Cardiac muscle cell (in vitro differentiated cells and primary cell): ENCODE measurements around the gene CFC1B. TPM values are rescaled to one million over a fixed set of nuclear protein-coding genes. Genes with fewer than 3 reads are reported as not detected.
"Not testable (repeated sequence)": the region's sequence is repeated elsewhere in the genome, so short reads cannot be mapped to it uniquely, and the experiment has no call there.

Experiments
- DNase-seq, 2 donors: peaks; one replicate each; pipeline versions ENCODE4 v3.0.0 to v3.0.0-alpha.2; 2010 to 2017; ENCODE audit warnings: low read depth in 1 of 2, low spot score in 1 of 2
- H3K27ac ChIP-seq: fragments of 200-600 bp; sonication (generic); 2 replicates; pipeline ENCODE4 v1.5.1; 2016
- H3K27me3 ChIP-seq: fragments of 200-600 bp; sonication (generic); 2 replicates; pipeline ENCODE4 v1.6.0; 2016; ENCODE audit warnings: control low read depth
- H3K36me3 ChIP-seq: fragments of 200-600 bp; sonication (generic); 2 replicates; pipeline ENCODE4 v1.5.1; 2016; ENCODE audit warnings: control low read depth
- H3K4me1 ChIP-seq: fragments of 200-600 bp; sonication (generic); 2 replicates; pipeline ENCODE4 v1.8.1; 2017; ENCODE audit warnings: low read depth, mild to moderate bottlenecking, mixed run types
- H3K4me3 ChIP-seq: fragments of 200-600 bp; sonication (generic); 2 replicates; pipeline ENCODE4 v1.5.1; 2016; ENCODE audit warnings: mild to moderate bottlenecking
- H3K9me3 ChIP-seq: fragments of 200-600 bp; sonication (generic); 2 replicates; pipeline ENCODE4 v1.5.1; 2017; ENCODE audit warnings: low read depth, mild to moderate bottlenecking, control low read depth
- polyA plus RNA-seq: library from polyadenylated mRNA; unstranded; fragments of >200 nt; fragmentation: Nextera tagmentation; extraction: Ambion mirVana; gene quantifications from 2 replicates; pipeline ENCODE4 v1.2.1, GENCODE V29; 2016
- total RNA-seq: library from RNA; depleted of rRNA; stranded (reverse); fragments of >200 nt; gene quantifications from 2 replicates; pipeline ENCODE4 v1.2.3, GENCODE V29; 2016

CFC1B gene
- total and polyA plus RNA-seq, 2 experiments from 2014 or later, result not detected

DNA sequence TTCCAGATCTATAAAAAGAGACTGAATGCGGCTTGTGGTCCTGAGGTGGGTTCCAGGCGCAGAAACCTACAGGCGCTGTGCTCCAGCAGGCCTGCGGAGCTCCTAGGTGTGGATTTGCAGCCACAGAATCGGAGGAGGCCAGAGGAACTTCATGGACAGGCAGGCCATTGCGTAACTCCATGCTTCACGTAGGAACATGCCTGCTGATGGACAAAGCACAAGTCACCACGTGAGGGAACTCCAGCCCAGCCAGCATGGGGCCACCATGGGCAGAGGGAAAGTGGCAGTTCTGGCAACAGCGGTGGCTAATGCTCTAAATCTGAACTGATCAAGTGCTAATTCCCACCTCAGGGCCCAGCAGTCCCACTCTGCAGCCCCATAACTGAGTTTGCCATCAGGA, 17.2 kb downstream of the CFC1B start:
- not testable (repeated sequence) for H3K4me1 ChIP-seq, H3K9me3 ChIP-seq, H3K27me3 ChIP-seq, H3K27ac ChIP-seq, DNase-seq, H3K36me3 ChIP-seq, H3K4me3 ChIP-seq

DNA sequence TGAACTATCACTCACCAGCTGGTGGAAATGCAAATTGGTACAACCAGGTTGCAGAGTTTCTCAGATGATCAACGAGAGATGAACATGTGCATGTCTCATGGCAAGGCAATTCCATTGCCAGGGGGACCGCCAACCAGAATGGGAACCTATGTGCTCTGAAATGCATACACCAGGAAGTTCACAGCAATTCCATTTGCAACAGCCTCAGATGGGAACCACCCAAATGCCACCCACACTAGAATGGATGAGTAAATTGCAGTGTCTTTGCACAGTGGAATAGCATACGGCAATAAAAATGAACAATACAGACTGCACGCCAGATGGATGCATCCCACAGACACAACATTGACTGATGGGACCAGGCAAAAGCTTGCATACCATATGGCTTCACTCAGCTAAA, 21.8 kb downstream of the CFC1B start:
- DNase-seq, H3K36me3 ChIP-seq, H3K9me3 ChIP-seq, H3K4me1 ChIP-seq, H3K27me3 ChIP-seq, H3K27ac ChIP-seq, H3K4me3 ChIP-seq: not testable (repeated sequence)

DNA sequence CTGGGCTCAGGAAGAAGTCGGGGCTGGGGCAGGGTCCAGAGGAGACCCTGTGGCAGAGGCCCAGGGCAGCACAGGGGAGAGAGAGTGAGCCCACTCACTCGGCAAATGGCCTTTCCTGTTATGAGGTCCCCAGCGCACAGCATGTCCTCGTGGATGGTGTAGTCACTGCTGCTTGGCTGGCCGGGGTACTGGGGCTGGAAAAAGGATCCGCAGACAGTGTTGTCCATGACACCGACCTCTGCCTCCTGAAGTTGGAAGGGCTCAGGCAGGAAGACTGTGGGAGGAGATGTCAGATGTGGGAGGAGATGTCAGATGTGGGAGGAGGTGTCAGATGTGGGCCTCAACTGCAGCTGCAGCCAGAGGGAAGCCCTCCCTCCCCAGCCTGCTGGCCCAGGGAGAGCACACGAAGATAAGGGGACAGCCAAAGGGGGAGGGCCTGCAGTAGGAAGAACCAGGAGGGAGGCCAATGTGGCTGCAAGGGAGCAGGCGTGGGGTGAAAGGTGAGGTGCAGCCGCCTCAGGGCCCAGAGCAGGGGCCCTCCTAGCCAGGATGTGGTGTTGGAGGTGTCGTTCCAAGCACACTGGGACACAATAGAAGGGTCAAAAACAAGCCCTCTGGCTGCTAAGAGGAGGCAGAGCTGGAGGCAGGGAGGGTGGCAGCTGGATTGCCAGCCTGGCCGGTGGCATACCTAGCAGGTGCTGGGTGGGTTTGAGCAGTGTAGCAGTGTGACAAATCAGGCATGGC, 22.9 kb downstream of the CFC1B start:
- H3K27me3 ChIP-seq, H3K4me3 ChIP-seq, H3K4me1 ChIP-seq, H3K36me3 ChIP-seq, DNase-seq, H3K27ac ChIP-seq, H3K9me3 ChIP-seq: not testable (repeated sequence)

DNA sequence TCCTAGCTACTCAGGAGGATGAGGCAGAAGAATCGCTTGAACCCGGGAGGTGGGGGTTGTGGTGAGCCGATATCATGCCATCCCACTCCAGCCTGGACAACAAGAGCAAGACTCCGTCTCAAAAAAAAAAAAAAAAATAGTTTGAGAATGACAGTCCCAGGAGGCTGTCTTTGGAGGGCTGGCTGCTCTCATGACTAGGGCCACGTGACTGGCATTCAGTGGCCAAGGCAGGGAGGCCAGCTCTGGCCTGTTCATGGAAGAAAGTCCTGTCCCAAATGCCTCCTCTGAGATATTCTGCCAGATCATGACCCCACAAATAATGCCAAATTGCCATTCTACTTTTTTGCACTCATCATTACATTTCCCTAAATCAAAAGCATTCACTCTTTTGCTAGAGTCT, 24.0 kb downstream of the CFC1B start:
- H3K27ac ChIP-seq, H3K36me3 ChIP-seq, H3K27me3 ChIP-seq, H3K9me3 ChIP-seq, DNase-seq, H3K4me3 ChIP-seq, H3K4me1 ChIP-seq: not testable (repeated sequence)

DNA sequence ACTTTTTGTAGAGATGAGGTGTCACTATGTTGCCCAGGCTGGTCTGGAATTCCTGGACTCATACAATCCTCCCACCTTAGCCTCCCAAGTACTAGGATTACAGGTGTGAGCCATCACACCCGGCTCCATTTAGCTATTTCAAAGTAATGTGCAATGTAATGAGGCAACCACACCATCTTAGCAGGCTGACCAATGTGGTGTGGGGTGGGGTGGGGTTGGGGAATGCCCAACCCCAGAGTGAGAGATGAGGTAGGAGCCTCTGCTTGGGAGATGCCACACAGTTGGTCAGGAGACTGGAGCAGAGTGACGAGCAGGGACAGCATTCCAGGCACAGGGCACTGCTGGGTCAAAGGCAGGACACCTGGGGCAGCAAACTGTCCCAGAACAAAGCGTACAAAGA, 27.4 kb downstream of the CFC1B start:
- not testable (repeated sequence) for H3K36me3 ChIP-seq, H3K4me3 ChIP-seq, H3K4me1 ChIP-seq, H3K9me3 ChIP-seq, H3K27ac ChIP-seq, DNase-seq, H3K27me3 ChIP-seq

DNA sequence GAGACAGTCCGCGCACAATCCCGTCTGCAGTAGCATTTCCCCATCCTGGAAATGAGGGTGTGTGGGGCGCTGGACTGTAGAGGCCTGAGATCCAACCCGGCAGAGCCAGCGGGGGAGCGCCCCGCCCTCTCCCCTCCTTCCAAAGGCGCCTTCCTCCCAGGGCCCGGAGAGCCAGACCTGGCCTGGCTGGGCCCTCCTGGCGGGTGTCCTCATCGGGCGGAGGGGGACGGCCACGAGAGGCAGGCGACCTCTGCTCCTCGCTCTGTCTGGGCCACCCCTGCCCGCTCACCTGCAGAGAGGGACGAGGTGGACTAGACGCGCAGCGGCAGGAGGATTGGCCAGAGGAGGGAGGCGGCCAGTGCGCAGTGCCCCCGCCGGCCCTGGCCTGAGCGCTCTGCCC, 28.5 kb downstream of the CFC1B start:
- not testable (repeated sequence) for H3K27me3 ChIP-seq, DNase-seq, H3K4me1 ChIP-seq, H3K36me3 ChIP-seq, H3K27ac ChIP-seq, H3K9me3 ChIP-seq, H3K4me3 ChIP-seq

DNA sequence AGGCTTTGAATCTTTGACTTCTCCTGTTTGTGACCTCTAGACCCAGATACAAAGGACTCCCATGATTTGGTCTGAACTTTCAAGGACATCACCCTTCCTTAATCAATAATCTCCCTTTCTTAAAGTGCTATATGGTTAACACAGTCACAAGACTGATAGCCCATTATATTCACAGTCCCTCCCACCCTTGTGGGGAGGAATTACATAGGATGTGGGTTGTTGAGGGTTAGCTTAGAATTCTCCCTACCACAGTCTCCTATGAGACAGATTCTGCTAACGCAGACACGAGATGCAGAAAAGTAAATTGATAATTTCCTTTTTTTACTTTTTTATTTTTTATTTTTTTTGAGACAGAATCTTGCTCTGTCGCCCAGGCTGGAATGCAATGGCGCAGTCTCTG, 33.2 kb downstream of the CFC1B start:
- H3K9me3 ChIP-seq, H3K27me3 ChIP-seq, H3K36me3 ChIP-seq: not testable (repeated sequence)

DNA sequence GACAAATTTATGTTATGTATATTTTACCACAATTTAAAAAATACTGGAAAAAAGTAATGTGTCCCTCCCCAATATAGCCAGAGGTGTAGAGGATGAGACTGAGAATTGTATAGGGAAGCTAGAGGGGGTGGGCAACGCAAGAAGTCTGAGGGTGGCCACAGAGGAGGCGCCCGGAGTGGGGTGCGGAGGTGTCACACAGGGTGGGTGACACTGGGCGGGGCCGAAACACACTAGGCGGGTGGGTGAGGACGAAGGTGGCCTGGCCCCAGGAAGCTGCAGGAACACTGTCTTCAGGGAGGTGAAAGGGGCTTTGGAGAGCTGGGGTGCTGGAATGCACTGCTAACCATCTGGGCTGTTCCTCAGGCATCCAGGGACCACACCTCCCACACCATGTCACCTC, 35.4 kb downstream of the CFC1B start:
- H3K27me3 ChIP-seq, H3K36me3 ChIP-seq, H3K27ac ChIP-seq, H3K4me3 ChIP-seq, H3K4me1 ChIP-seq, DNase-seq, H3K9me3 ChIP-seq: not testable (repeated sequence)

More for the DNA sequence above, 33.2 kb downstream of the CFC1B start:
- H3K27ac ChIP-seq, H3K4me1 ChIP-seq, DNase-seq, H3K4me3 ChIP-seq: not testable (repeated sequence)

DNA sequence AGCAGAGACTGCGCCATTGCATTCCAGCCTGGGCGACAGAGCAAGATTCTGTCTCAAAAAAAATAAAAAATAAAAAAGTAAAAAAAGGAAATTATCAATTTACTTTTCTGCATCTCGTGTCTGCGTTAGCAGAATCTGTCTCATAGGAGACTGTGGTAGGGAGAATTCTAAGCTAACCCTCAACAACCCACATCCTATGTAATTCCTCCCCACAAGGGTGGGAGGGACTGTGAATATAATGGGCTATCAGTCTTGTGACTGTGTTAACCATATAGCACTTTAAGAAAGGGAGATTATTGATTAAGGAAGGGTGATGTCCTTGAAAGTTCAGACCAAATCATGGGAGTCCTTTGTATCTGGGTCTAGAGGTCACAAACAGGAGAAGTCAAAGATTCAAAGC, 45.1 kb downstream of the CFC1B start:
- not testable (repeated sequence) for H3K9me3 ChIP-seq, H3K36me3 ChIP-seq, DNase-seq, H3K4me1 ChIP-seq, H3K27me3 ChIP-seq, H3K4me3 ChIP-seq, H3K27ac ChIP-seq

DNA sequence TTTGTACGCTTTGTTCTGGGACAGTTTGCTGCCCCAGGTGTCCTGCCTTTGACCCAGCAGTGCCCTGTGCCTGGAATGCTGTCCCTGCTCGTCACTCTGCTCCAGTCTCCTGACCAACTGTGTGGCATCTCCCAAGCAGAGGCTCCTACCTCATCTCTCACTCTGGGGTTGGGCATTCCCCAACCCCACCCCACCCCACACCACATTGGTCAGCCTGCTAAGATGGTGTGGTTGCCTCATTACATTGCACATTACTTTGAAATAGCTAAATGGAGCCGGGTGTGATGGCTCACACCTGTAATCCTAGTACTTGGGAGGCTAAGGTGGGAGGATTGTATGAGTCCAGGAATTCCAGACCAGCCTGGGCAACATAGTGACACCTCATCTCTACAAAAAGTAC, 50.9 kb downstream of the CFC1B start:
- H3K9me3 ChIP-seq, DNase-seq, H3K36me3 ChIP-seq, H3K4me1 ChIP-seq, H3K27me3 ChIP-seq, H3K27ac ChIP-seq, H3K4me3 ChIP-seq: not testable (repeated sequence)

DNA sequence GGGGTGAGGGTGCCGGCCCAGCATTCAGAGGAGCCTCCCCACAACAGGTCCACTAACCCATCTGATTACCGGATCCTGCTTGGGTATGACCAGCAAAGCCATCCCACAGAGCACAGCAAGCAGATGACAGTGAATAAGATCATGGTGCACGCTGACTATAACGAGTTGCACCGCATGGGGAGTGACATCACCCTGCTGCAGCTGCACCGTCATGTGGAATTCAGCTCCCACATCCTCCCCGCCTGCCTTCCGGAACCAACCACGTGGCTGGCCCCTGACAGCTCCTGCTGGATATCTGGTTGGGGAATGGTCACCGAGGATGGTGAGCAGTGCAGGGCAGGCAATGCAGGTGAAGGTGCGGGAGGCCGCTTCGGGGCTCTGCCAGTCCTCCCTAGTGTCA, 53.2 kb downstream of the CFC1B start:
- not testable (repeated sequence) for H3K4me3 ChIP-seq, H3K4me1 ChIP-seq, DNase-seq, H3K27me3 ChIP-seq, H3K27ac ChIP-seq, H3K9me3 ChIP-seq, H3K36me3 ChIP-seq

DNA sequence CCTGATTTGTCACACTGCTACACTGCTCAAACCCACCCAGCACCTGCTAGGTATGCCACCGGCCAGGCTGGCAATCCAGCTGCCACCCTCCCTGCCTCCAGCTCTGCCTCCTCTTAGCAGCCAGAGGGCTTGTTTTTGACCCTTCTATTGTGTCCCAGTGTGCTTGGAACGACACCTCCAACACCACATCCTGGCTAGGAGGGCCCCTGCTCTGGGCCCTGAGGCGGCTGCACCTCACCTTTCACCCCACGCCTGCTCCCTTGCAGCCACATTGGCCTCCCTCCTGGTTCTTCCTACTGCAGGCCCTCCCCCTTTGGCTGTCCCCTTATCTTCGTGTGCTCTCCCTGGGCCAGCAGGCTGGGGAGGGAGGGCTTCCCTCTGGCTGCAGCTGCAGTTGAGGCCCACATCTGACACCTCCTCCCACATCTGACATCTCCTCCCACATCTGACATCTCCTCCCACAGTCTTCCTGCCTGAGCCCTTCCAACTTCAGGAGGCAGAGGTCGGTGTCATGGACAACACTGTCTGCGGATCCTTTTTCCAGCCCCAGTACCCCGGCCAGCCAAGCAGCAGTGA, 55.3 kb downstream of the CFC1B start:
- DNase-seq, H3K36me3 ChIP-seq: not testable (repeated sequence)

DNA sequence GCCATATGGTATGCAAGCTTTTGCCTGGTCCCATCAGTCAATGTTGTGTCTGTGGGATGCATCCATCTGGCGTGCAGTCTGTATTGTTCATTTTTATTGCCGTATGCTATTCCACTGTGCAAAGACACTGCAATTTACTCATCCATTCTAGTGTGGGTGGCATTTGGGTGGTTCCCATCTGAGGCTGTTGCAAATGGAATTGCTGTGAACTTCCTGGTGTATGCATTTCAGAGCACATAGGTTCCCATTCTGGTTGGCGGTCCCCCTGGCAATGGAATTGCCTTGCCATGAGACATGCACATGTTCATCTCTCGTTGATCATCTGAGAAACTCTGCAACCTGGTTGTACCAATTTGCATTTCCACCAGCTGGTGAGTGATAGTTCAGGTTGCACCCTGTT, 56.5 kb downstream of the CFC1B start:
- H3K9me3 ChIP-seq, H3K36me3 ChIP-seq, H3K27ac ChIP-seq, DNase-seq, H3K4me1 ChIP-seq, H3K4me3 ChIP-seq, H3K27me3 ChIP-seq: not testable (repeated sequence)

More for the DNA sequence above, 55.3 kb downstream of the CFC1B start:
- H3K9me3 ChIP-seq, H3K4me3 ChIP-seq, H3K4me1 ChIP-seq, H3K27ac ChIP-seq, H3K27me3 ChIP-seq: not testable (repeated sequence)
